Measurements from ENCODE around the gene CRACR2B. TPM values are rescaled to one million over a fixed set of nuclear protein-coding genes. Genes with fewer than 3 reads are reported as not detected.

Gene CRACR2B
- total RNA-seq, 1 experiment from 2014 or later: 0.48 TPM

DNA sequence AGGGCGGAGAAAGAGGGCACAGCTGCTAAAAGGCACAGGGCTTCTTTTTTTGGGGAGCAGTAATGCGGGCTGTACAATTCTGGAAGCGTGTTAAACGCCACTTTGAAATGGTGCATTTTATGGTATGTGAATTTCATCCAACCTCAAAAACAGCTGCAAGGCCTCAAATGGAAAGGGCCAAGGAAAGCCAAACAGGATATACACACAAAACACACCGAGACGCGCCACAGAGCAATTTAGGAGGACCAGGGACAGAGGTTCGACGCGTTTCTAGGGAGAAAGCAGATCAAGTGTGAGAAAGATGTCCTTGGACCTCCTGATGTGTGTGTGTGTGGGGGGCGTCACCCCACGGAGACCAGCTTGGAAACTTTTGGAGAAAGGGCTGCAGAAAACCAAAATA is 46.0 kb downstream of the CRACR2B start:
- no peak for DNase-seq
- H3K27ac ChIP-seq (ENCODE audit: low read length): no peak overlapping the region
- no peaks in the 10 kb centered on the region for H3K79me2 ChIP-seq (ENCODE audit: low read length)
- no peaks in the 10 kb centered on the region for H3K27me3 ChIP-seq (ENCODE audit: low read length)
- no peak overlapping the region for H2AFZ ChIP-seq (ENCODE audit: low read length)
- H3K4me2 ChIP-seq (ENCODE audit: low read depth, low read length, poor library complexity, severe bottlenecking): no peak overlapping the region
- no peaks in the 10 kb centered on the region for H3K36me3 ChIP-seq (ENCODE audit: insufficient read depth, low read length)
- no peaks in the 10 kb centered on the region for H3K4me1 ChIP-seq (ENCODE audit: low read length)
- no peak overlapping the region for H3K4me3 ChIP-seq (ENCODE audit: low read length)
- no peak overlapping the region for H3K9ac ChIP-seq (ENCODE audit: low read length)
- no peaks in the 10 kb centered on the region for H3K9me3 ChIP-seq (ENCODE audit: low read length)
- H3K9me2 ChIP-seq (replicated peaks; ENCODE audit: insufficient read depth, low read length): no peaks in the 10 kb centered on the region
- peaks cover 5% of the 10 kb centered on the region; the same call in 1 of the 2 replicates for H4K20me1 ChIP-seq (ENCODE audit: insufficient read depth, low read depth, low read length)

DNA sequence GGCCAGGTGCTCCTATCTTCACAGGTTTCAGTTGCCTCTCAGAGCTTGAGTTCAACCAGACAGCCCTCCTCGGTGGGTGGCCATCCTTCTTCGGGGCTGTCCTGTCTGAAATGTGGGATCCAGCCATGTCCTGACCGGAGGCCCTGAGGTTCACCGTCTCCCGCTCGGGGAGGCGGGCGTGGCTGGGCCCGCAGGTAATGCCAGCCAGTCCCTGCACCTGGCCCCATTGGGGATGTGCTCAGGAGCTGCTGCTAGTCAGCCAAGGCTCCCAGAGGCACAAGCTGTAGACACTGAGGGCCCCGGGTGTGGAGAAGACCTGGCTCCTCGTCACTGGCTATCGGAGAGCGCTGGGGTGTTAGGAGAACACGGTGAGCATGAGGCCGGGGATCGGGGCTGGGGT is 47.5 kb downstream of the CRACR2B start:
- H3K9ac ChIP-seq (ENCODE audit: low read length): no peak overlapping the region

DNA sequence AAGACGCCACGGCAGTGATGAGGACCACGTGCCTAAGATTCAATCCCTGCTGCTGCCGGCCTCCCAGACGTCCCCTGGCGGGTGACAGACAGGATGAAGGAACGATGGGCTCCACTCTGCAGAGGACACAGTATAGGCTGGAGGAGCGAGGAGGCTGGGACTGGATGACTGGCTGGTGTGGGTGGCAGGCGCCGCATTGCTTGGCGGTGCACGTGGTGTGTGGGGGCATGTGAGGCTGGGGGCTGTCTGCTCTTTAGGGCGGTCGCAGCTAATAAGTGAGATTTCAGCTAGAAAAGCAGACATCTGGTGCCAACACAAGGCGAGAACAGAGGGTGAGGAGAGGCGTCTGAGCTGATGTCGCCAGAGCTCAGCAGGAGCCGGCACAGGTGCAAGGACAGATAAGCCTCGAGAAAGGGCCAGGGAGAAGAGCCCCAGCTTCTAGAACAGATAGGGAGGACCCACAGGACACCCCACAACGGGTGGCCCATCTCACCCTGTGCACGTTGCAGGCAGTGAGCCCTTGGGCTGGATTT is 48.1 kb downstream of the CRACR2B start:
- DNase-seq: no peak
- Histone ChIP-seq H2AFZ (ENCODE audit: low read length) (no peak overlapping the region), H3K9me3 (ENCODE audit: low read length) (no peaks in the 10 kb centered on the region), H3K9me2 (replicated peaks; ENCODE audit: insufficient read depth, low read length) (no peaks in the 10 kb centered on the region), H3K27me3 (ENCODE audit: low read length) (no peaks in the 10 kb centered on the region), H3K27ac (ENCODE audit: low read length) (no peak overlapping the region), H3K79me2 (ENCODE audit: low read length) (no peaks in the 10 kb centered on the region), H3K9ac (ENCODE audit: low read length) (no peak overlapping the region), H3K4me2 (ENCODE audit: low read depth, low read length, poor library complexity, severe bottlenecking) (no peak overlapping the region), H4K20me1 (ENCODE audit: insufficient read depth, low read depth, low read length) (peaks cover 5% of the 10 kb centered on the region; the same call in 1 of the 2 replicates), H3K36me3 (ENCODE audit: insufficient read depth, low read length) (no peaks in the 10 kb centered on the region; the same call in 1 of the 2 replicates), H3K4me1 (ENCODE audit: low read length) (no peaks in the 10 kb centered on the region), H3K4me3 (ENCODE audit: low read length) (no peak overlapping the region)

More for the DNA sequence above, 47.5 kb downstream of the CRACR2B start:
- Histone ChIP-seq H4K20me1 (ENCODE audit: insufficient read depth, low read depth, low read length) (peaks cover 5% of the 10 kb centered on the region; the same call in 1 of the 2 replicates), H3K4me1 (ENCODE audit: low read length) (no peaks in the 10 kb centered on the region), H3K9me3 (ENCODE audit: low read length) (no peaks in the 10 kb centered on the region), H2AFZ (ENCODE audit: low read length) (no peak overlapping the region), H3K36me3 (ENCODE audit: insufficient read depth, low read length) (no peaks in the 10 kb centered on the region; the same call in 1 of the 2 replicates), H3K4me2 (ENCODE audit: low read depth, low read length, poor library complexity, severe bottlenecking) (no peak overlapping the region), H3K27me3 (ENCODE audit: low read length) (no peaks in the 10 kb centered on the region), H3K9me2 (replicated peaks; ENCODE audit: insufficient read depth, low read length) (no peaks in the 10 kb centered on the region), H3K79me2 (ENCODE audit: low read length) (no peaks in the 10 kb centered on the region), H3K4me3 (ENCODE audit: low read length) (no peak overlapping the region), H3K27ac (ENCODE audit: low read length) (no peak overlapping the region)
- no peak for DNase-seq

DNA sequence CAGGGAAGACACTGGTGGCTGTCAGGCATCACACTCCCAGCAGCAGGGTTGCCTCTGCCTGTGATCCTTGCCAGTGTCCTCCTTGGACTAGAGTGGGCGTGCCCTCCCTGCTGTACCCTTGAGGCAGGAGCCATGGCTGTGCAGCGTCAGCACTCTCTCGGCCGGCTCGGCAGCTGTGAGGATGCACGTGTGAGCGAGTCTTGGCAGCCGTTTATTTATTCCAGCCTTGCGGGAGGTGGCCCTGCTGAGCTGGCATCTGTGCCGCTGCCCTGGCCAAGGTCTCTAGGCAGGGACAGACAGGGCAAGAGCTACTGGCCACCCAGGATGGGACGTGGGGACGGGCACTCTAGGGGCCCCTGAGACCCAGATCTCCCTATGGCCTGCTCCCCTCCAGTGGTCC is 48.8 kb downstream of the CRACR2B start:
- no peaks in the 10 kb centered on the region for H3K9me3 ChIP-seq (ENCODE audit: low read length)
- H3K27ac ChIP-seq (ENCODE audit: low read length): no peak overlapping the region
- no peak overlapping the region for H3K4me2 ChIP-seq (ENCODE audit: low read depth, low read length, poor library complexity, severe bottlenecking)
- H3K36me3 ChIP-seq (ENCODE audit: insufficient read depth, low read length): no peaks in the 10 kb centered on the region; the same call in 1 of the 2 replicates
- no peaks in the 10 kb centered on the region for H3K27me3 ChIP-seq (ENCODE audit: low read length)
- peaks cover 5% of the 10 kb centered on the region; the same call in 1 of the 2 replicates for H4K20me1 ChIP-seq (ENCODE audit: insufficient read depth, low read depth, low read length)
- no peaks in the 10 kb centered on the region for H3K4me1 ChIP-seq (ENCODE audit: low read length)
- H3K9ac ChIP-seq (ENCODE audit: low read length): no peak overlapping the region
- H2AFZ ChIP-seq (ENCODE audit: low read length): no peak overlapping the region
- no peaks in the 10 kb centered on the region for H3K9me2 ChIP-seq (replicated peaks; ENCODE audit: insufficient read depth, low read length)
- no peak overlapping the region for H3K4me3 ChIP-seq (ENCODE audit: low read length)
- DNase-seq: no peak
- no peaks in the 10 kb centered on the region for H3K79me2 ChIP-seq (ENCODE audit: low read length)

DNA sequence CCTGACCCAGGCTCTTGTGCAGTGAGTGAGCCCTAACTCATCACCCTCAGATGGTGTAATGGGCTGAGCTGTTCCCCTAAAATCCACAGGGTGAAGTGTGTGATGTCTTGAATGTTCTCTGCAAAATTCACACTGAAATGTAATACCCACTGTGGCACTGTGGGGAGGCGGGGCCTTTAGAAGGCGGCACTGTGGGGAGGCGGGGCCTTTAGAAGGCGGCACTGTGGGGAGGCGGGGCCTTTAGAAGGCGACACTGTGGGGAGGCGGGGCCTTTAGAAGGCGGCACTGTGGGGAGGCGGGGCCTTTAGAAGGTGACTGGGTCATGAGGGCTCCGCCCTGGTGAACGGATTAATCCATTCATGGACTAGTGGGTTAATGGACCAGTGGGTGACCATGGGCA is 49.8 kb downstream of the CRACR2B start:
- Histone ChIP-seq H3K4me3 (ENCODE audit: low read length) (no peak overlapping the region), H4K20me1 (ENCODE audit: insufficient read depth, low read depth, low read length) (peaks cover 5% of the 10 kb centered on the region; the same call in 1 of the 2 replicates), H3K9me2 (replicated peaks; ENCODE audit: insufficient read depth, low read length) (no peaks in the 10 kb centered on the region), H3K4me2 (ENCODE audit: low read depth, low read length, poor library complexity, severe bottlenecking) (no peak overlapping the region), H3K9me3 (ENCODE audit: low read length) (no peaks in the 10 kb centered on the region), H2AFZ (ENCODE audit: low read length) (no peak overlapping the region), H3K79me2 (ENCODE audit: low read length) (no peaks in the 10 kb centered on the region), H3K9ac (ENCODE audit: low read length) (no peak overlapping the region), H3K27me3 (ENCODE audit: low read length) (no peaks in the 10 kb centered on the region), H3K27ac (ENCODE audit: low read length) (no peak overlapping the region), H3K4me1 (ENCODE audit: low read length) (no peaks in the 10 kb centered on the region), H3K36me3 (ENCODE audit: insufficient read depth, low read length) (no peaks in the 10 kb centered on the region; the same call in 1 of the 2 replicates)
- DNase-seq: peak; percentile 86

DNA sequence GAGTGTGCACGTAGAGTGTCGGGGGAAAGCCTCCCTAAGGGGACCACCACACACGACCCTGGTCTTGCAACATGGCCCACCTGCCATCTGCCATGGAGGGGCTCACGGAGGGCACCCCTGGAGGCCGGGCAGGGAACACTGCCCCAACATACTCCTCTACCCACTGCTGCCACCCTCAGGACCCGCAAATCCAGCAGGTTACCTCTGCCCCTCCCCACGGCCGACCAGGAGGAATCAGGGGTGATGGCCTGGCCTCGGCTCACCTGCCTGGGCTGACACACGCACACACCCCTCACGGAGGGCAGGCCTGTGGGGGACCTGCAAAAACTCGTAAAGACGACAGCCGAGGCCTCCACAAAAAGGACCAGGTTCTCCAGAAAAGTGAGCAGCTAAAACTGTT is 52.7 kb downstream of the CRACR2B start:
- H4K20me1 ChIP-seq (ENCODE audit: insufficient read depth, low read depth, low read length): peaks cover 5% of the 10 kb centered on the region; the same call in 1 of the 2 replicates
- H3K27ac ChIP-seq (ENCODE audit: low read length): no peak overlapping the region
- DNase-seq: no peak
- H3K4me2 ChIP-seq (ENCODE audit: low read depth, low read length, poor library complexity, severe bottlenecking): no peak overlapping the region
- no peak overlapping the region for H3K4me3 ChIP-seq (ENCODE audit: low read length)
- no peaks in the 10 kb centered on the region for H3K27me3 ChIP-seq (ENCODE audit: low read length)
- no peaks in the 10 kb centered on the region for H3K4me1 ChIP-seq (ENCODE audit: low read length)
- H3K9ac ChIP-seq (ENCODE audit: low read length): no peak overlapping the region
- no peaks in the 10 kb centered on the region for H3K9me3 ChIP-seq (ENCODE audit: low read length)
- no peaks in the 10 kb centered on the region for H3K9me2 ChIP-seq (replicated peaks; ENCODE audit: insufficient read depth, low read length)
- no peak overlapping the region for H2AFZ ChIP-seq (ENCODE audit: low read length)
- no peaks in the 10 kb centered on the region for H3K79me2 ChIP-seq (ENCODE audit: low read length)
- no peaks in the 10 kb centered on the region; the same call in 1 of the 2 replicates for H3K36me3 ChIP-seq (ENCODE audit: insufficient read depth, low read length)

Small RNA genes lying within 50 kb of the gene (small RNA-seq; reads per million reads assigned to genes)
- gene SNORA52: not detected

Other genes starting within 250 kb of the CRACR2B start
- 34.6 and 53.5 TPM in 2 replicates for gene IRF7, start 212.0 kb upstream of the CRACR2B start, total RNA-seq (2014; rRNA removed; shearing (Covaris generic); ENCODE audit: low replicate concordance)
- 0.04 TPM in 1 of 2 replicates, not detected in the other for gene CDHR5, start 203.0 kb upstream of the CRACR2B start, total RNA-seq (2014; rRNA removed; shearing (Covaris generic); ENCODE audit: low replicate concordance)
- not detected in 2 replicates for gene SCT, start 200.7 kb upstream of the CRACR2B start, total RNA-seq (2014; rRNA removed; shearing (Covaris generic); ENCODE audit: low replicate concordance)
- gene DRD4, start 190.7 kb upstream of the CRACR2B start, total RNA-seq (2014; rRNA removed; shearing (Covaris generic); ENCODE audit: low replicate concordance): not detected in 2 replicates
- 35.9 and 57.3 TPM in 2 replicates for gene DEAF1, start 132.7 kb upstream of the CRACR2B start, total RNA-seq (2014; rRNA removed; shearing (Covaris generic); ENCODE audit: low replicate concordance)
- gene TMEM80, start 132.1 kb upstream of the CRACR2B start, total RNA-seq (2014; rRNA removed; shearing (Covaris generic); ENCODE audit: low replicate concordance): 25.4 and 32.8 TPM in 2 replicates
- 2.3 and 10.4 TPM in 2 replicates for gene EPS8L2, start 121.7 kb upstream of the CRACR2B start, total RNA-seq (2014; rRNA removed; shearing (Covaris generic); ENCODE audit: low replicate concordance)
- gene TALDO1, start 80.5 kb upstream of the CRACR2B start, total RNA-seq (2014; rRNA removed; shearing (Covaris generic); ENCODE audit: low replicate concordance): 127 and 177 TPM in 2 replicates
- gene GATD1, start 50.4 kb upstream of the CRACR2B start, total RNA-seq (2014; rRNA removed; shearing (Covaris generic); ENCODE audit: low replicate concordance): 43.6 and 61.0 TPM in 2 replicates
- gene CEND1, start 37.8 kb upstream of the CRACR2B start, total RNA-seq (2014; rRNA removed; shearing (Covaris generic); ENCODE audit: low replicate concordance): 19.8 and 50.0 TPM in 2 replicates
- 9.3 and 23.4 TPM in 2 replicates for gene SLC25A22, start 29.6 kb upstream of the CRACR2B start, total RNA-seq (2014; rRNA removed; shearing (Covaris generic); ENCODE audit: low replicate concordance)
- gene PIDD1, start 22.7 kb upstream of the CRACR2B start, total RNA-seq (2014; rRNA removed; shearing (Covaris generic); ENCODE audit: low replicate concordance): 26.2 and 26.6 TPM in 2 replicates
- 774 and 1,042 TPM in 2 replicates for gene RPLP2, start 18.0 kb upstream of the CRACR2B start, total RNA-seq (2014; rRNA removed; shearing (Covaris generic); ENCODE audit: low replicate concordance)
- 32.5 and 35.8 TPM in 2 replicates for gene PNPLA2, start 9.0 kb upstream of the CRACR2B start, total RNA-seq (2014; rRNA removed; shearing (Covaris generic); ENCODE audit: low replicate concordance)
- gene CD151, start 5.0 kb downstream of the CRACR2B start, total RNA-seq (2014; rRNA removed; shearing (Covaris generic); ENCODE audit: low replicate concordance): 8.4 and 10.5 TPM in 2 replicates
- gene POLR2L, start 14.6 kb downstream of the CRACR2B start, total RNA-seq (2014; rRNA removed; shearing (Covaris generic); ENCODE audit: low replicate concordance): 113 and 203 TPM in 2 replicates
- 4.0 TPM in 1 of 2 replicates, not detected in the other for gene TSPAN4, start 14.9 kb downstream of the CRACR2B start, total RNA-seq (2014; rRNA removed; shearing (Covaris generic); ENCODE audit: low replicate concordance)
- gene CHID1, start 82.9 kb downstream of the CRACR2B start, total RNA-seq (2014; rRNA removed; shearing (Covaris generic); ENCODE audit: low replicate concordance): 32.8 and 43.7 TPM in 2 replicates
- gene AP2A2, start 98.0 kb downstream of the CRACR2B start, total RNA-seq (2014; rRNA removed; shearing (Covaris generic); ENCODE audit: low replicate concordance): 20.0 and 34.6 TPM in 2 replicates
- gene MUC6, start 208.8 kb downstream of the CRACR2B start, total RNA-seq (2014; rRNA removed; shearing (Covaris generic); ENCODE audit: low replicate concordance): not detected in 2 replicates
- not detected in 2 replicates for gene MUC2, start 247.0 kb downstream of the CRACR2B start, total RNA-seq (2014; rRNA removed; shearing (Covaris generic); ENCODE audit: low replicate concordance)